GM12801 (cell line): ENCODE measurements around the gene EIF3L.

ENCODE experiments used
- TF ChIP-seq, protein P1 (sequence below): IDR thresholded peaks from one replicate; pipeline ENCODE4 v1.5.1; 2011; ENCODE audit warnings: control low read depth; ENCODE audit not compliant: insufficient read length; ENCODE audit errors: extremely low read depth

The EIF3L gene

DNA sequence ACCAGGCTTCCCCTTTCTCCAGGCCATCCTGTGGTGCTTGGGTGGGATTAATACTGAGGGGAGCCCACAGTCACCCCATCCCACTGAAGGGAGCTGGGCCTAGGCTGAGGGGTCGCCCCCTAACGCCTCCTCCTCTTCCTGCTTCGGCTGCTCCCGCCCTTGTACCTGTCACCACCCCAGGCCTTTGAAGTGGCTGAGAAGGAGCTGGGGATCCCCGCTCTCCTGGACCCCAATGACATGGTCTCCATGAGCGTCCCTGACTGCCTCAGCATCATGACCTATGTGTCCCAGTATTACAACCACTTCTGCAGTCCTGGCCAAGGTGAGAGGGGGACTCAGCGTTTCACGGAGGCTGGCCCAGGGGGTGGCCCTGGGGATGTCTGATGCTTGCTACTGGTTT is 63.0 kb downstream of the EIF3L start:
- TF ChIP-seq, protein P1, sequence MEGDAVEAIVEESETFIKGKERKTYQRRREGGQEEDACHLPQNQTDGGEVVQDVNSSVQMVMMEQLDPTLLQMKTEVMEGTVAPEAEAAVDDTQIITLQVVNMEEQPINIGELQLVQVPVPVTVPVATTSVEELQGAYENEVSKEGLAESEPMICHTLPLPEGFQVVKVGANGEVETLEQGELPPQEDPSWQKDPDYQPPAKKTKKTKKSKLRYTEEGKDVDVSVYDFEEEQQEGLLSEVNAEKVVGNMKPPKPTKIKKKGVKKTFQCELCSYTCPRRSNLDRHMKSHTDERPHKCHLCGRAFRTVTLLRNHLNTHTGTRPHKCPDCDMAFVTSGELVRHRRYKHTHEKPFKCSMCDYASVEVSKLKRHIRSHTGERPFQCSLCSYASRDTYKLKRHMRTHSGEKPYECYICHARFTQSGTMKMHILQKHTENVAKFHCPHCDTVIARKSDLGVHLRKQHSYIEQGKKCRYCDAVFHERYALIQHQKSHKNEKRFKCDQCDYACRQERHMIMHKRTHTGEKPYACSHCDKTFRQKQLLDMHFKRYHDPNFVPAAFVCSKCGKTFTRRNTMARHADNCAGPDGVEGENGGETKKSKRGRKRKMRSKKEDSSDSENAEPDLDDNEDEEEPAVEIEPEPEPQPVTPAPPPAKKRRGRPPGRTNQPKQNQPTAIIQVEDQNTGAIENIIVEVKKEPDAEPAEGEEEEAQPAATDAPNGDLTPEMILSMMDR = no peak

DNA sequence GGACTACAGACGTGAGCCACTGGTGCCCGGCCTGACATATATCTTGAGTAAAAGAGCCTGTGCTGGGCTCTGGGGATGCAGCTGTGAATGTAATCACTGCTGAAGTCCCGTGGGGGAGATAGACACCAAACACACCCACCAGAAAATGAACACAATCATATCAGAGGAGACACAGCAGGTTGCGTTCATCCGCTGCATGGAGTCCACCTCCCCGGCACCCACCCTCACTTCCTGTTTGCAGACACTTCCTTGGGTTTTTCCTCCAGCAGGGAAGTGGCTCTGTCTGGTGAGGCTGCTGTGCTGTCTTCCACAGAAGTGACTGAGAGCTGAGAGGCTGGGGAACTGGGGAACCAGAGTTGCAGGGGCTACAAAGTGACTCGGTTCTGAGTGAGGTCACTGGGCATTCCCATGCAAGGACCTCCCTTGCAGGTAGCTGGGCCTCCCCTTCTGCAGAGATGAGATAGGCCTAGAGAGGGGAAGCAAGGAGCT is 64.1 kb downstream of the EIF3L start:
- TF ChIP-seq, protein P1 = no peak

- TF ChIP-seq, protein P1 = no peak
Observed at GRCh38 chr22:37916311-37916710, 67.1 kb downstream of the EIF3L start.

GRCh38 chr22:37917874-37918548 is 68.8 kb downstream of the EIF3L start:
- TF ChIP-seq, protein P1 = no peak

- TF ChIP-seq, protein P1 = no peak
Observed at GRCh38 chr22:37918580-37919270, 69.5 kb downstream of the EIF3L start.

DNA sequence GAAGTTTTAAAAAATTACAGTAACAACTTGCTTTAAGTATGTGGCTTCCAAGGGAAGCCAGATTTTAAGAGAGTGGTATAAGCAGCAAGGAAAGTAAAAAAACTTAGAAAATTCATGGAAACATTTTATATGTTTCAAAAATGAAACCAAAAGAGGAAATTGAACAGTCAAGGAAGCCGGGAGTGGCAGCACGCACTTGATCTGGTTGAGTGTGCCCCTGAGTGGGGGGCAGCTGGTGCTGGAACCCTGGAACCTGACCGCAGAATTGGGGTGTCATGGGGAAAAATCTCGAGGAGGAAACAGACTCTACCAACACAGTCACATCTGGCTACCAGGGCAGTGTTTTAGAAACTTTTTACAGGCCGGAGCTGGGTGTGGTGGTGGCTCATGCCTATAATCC is 70.9 kb downstream of the EIF3L start:
- TF ChIP-seq, protein P1 = no peak

DNA sequence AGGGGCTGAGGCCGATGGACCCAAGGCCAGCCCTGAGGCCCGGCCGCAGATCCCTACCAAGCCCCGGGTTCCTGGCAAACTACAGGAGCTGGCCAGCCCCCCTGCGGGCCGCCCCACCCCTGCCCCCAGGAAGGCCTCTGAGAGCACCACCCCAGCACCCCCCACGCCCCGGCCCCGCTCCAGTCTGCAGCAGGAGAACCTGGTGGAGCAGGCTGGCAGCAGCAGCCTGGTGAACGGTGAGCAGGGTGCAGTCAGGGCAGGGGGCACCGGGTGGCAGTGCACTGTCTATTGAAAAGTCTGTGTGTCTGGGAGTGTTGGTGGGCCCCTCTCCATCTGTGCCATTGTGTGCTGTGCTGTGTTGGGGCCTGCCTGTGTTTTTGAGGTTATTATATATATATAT is 73.0 kb downstream of the EIF3L start:
- TF ChIP-seq, protein P1 = no peak
